NCI-H1105 treated with DMSO at 0.1 percent for 48 hours (cell line): ENCODE measurements around the gene PRR5.

Experiments
- DNase-seq: peaks from one replicate; lab custom pipeline; 2025; lab: John Stamatoyannopoulos, UW

Gene PRR5

GRCh38 chr22:44718418-44718817, 16.4 kb downstream of the PRR5 start:
- no peak for DNase-seq

DNA sequence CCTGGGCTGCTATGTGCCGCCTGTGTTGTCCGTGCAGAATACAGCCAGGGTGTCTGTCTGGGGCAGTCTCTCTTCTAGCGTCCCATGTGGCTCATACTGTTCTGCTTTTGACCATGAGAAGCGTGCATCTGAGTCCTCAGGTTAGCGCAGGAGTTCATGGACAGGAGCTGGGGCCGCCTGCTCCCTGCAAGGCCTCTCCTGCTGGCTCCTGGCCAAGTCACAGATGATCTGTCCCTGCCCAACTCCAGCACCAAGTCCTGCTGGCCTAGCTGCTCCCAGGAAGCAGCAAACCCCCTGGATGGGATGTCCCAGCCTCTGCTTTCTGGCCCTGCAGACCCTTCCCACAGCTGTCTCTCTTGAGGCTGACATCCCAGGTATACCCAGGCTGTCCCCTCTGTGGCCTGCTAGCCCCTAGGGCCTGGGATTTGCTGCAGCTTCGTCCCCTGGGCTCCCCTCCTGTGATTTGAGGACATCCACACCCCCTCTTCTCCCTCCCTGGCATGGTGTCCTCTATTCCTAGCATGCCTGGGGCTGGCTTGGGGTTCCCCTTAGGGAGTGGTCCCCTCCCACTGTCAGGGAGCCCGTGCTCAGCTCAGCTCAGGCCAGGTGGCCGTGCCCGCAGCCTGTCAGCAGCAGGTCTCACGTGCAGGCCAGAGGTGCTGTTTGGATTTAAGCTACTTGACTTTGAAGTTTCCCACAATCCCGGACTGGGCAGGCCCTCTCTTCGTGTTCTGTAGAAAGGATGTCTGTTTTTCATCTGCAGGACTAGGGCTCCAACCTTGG, 17.8 kb downstream of the PRR5 start:
- no peak for DNase-seq

GRCh38 chr22:44721213-44721612, 19.2 kb downstream of the PRR5 start:
- DNase-seq = no peak

- no peak for DNase-seq
Measured at GRCh38 chr22:44722611-44723010, 20.6 kb downstream of the PRR5 start.

DNA sequence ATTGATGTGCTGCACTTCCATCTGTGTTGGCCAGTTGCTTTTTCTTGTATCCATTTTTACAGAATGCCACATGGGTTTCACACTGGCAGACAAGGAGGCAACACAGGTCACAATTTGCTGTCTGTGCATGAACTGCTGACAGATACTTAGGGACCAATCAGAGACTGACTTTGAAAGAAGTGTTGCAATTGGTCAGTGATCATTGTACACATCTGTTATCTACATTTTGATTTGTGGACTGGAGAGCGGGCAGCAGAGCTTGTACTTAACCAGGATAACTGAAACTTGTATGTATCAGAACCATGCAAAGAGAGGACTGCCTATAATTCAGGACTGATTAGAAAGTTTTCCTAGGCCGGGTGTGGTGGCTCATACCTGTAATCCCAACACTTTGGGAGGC, 21.8 kb downstream of the PRR5 start:
- no peak for DNase-seq

DNA sequence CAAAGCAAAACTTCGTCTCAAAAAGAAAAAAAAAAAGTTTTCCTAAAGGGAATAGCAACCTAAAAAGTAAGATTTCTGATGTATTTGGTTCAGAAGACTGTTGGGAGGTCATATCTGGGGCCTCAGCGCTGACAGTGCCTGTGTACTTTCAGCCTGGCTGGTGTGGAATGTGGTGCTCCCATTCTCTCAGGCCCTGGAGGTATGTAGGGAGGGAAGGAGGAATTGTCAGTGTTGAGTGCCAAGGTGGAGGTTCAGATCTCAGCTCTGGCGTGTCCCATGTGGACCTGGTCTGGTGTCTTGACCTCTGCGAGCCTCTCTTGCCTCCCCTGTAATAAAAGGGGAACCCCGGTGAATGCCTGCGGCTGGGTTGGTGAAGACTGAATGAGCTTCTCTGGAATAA, 22.4 kb downstream of the PRR5 start:
- DNase-seq = no peak

- no peak for DNase-seq
Measured at GRCh38 chr22:44724859-44725258, 22.9 kb downstream of the PRR5 start.

GRCh38 chr22:44726439-44726838, 24.4 kb downstream of the PRR5 start:
- DNase-seq = no peak

GRCh38 chr22:44727148-44727547, 25.1 kb downstream of the PRR5 start:
- DNase-seq = no peak

DNA sequence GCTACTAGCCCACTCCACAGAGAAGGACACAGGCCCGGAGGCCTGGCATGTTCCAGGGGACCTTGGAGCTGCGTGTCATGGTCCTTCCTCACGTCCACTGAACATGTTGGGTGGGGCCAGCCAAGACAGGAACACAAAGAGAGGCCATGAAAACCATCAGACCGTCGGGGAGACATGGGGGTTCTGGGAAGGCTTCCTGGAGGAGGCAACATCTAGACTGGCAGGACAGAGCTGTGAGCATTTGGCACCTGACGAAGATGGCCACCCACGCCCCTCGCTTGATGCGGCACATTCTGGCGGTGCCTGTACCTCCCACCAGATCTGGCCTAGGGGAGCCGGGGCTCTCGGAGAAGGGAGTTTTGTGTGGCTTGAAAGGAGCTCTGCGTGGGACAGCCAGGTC, 25.7 kb downstream of the PRR5 start:
- DNase-seq = no peak

DNA sequence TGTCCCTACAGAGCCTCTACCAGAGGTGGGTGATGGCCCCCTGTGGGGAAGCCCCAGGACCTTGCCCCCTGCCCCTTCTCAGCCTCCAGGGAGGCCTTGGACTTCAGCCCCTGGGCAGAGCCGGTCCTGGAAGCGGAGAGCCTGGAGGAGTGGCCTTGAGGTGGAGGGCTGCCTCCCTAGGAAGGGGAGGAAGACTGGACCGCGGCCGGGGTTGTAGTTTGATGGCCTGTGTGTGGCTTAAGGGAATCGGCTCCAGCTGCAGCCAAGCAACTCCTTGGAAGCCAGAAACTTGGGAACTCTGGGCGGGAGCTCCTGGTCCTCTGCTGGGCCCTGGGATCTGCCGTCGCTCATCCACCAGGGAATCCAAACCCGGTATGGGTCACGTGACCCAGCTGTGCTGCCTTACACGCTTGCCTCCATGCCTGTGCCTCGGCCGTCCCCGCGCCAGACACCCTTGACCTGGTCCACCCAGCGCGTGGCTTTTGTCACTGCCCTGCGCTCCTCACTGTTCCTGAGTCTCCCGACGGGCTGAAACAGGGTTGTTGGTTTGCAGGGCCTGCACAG, 26.8 kb downstream of the PRR5 start:
- DNase-seq = no peak

DNA sequence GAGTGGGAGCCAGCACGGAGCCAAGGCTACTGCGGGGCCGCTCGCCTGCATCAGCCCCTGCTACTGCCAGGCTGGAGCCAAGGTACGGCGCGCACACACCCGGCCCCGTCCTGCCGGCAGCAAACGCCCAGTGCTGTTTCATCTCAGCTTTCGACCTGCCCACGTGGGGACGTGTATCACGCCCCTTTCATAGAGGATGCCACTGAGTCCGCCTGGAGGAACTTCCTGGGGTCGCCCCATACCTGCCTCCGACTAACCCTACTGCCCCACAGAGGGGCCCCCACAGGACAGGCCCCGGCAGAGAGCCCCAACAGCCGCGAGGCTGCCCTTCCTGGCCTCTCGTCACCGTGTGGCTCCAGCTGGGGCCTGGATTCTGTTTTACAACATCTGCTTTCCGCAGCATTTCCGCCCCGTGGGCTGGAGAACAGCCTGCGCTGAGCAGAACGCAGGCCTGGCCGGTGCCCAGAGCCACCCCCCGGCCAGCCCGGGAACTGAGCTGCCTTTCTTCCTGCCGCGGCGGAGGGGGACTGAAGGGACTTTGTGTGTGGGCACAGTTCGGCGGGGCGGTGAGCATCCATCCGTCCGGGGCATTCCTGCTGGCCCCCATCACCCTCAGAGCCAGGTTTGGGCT, 27.5 kb downstream of the PRR5 start:
- DNase-seq = no peak

GRCh38 chr22:44730022-44730393, 28.0 kb downstream of the PRR5 start:
- DNase-seq = no peak

- DNase-seq = no peak
Measured at GRCh38 chr22:44730490-44731356, 28.7 kb downstream of the PRR5 start.

- no peak for DNase-seq
Measured at GRCh38 chr22:44731357-44731970, 29.5 kb downstream of the PRR5 start.

DNA sequence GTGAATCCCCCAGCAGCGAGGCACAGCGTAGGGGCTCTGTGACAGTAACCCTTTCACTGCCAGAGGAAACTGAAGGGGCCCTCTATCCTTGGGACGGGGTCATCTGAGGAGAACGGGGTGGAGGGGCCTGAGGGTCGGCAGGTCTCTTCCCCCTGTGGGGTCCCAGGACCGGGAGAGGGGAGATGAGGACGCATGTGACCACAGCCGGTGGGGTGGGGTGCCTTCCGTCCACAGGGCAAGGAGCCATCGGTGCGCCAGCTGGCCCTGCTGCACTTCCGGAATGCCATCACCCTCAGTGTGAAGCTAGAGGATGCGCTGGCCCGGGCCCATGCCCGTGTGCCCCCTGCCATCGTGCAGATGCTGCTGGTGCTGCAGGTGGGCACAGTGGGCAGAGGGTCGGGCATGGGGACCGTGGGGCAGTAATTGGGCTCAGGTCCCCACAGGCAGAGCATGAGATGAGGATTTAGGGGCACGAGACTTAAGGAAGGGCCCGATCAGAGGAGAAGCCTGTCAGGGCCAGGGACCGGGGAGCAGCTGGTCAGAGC, 30.1 kb downstream of the PRR5 start:
- no peak for DNase-seq

GRCh38 chr22:44732661-44733060, 30.7 kb downstream of the PRR5 start:
- no peak for DNase-seq

GRCh38 chr22:44733426-44734106, 31.6 kb downstream of the PRR5 start:
- no peak for DNase-seq

DNA sequence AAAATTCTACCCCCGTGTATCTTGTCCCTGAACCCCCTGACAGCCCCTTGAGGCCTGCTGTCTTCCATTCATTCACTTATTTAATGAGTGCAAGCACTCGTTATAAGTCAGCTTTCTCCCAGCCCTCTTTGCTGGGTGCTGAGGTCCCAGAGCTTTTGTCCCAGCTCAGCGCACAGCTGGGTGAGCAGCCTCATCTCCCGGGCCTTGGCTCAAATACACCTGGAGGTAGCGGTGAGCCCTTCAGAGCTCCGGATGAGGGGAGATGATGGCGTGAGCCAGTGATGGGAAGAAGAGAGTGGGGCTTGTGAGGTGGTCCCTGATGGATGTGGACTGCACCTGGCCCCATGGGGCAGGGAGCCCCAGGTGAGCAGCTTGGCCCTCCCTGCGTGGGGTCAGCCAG, 32.3 kb downstream of the PRR5 start:
- no peak for DNase-seq

DNA sequence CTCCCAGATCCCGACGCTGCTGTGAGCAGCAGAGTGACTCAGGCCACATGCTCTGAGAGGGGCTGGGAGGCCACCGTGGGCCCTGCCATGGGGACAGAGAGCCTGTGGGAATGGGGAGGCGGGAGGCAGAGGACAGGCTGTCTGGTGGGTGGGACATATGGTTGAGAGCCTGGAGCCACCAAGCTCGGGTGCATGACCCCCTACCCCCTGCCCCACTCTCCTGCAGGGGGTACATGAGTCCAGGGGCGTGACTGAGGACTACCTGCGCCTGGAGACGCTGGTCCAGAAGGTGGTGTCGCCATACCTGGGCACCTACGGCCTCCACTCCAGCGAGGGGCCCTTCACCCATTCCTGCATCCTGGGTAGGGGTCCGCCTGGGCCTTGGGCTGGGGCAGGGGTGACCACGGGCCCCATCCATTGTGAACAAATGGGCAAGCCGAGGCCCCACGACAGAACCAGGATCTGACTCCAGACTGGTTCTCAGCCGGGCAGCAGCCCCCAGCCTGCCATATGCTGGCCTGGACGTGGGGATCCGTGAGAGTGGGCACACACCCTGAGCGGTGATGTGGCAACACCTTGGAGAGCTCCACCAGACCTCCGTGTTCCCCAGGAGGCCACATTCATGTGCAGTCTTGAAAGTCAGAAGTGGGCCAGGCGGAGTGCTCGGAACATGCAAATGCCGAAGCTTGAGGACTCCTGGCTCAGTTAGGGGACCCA, 33.0 kb downstream of the PRR5 start:
- DNase-seq = no peak
